Amniotic epithelial cell (primary cell): ENCODE measurements around the gene TEKT3.
A peak's percentile ranks its signal among the peaks of the same experiment; 100 is the strongest.

Experiments used
- DNase-seq: peaks from one replicate; pipeline ENCODE4 v3.0.0-alpha.2; 2010; ENCODE audit warnings: low read depth

Gene TEKT3

GRCh38 chr17:15265131-15265530 lies 76.3 kb downstream of the TEKT3 start, which contains the start of gene PMP22:
PMP22 (minus strand) TSS chr17:15265326; CDS start chr17:15260727, 4,599 bp downstream.
- DNase-seq = no peak

GRCh38 chr17:15264542-15264941 lies 76.9 kb downstream of the TEKT3 start:
- DNase-seq = no peak

- DNase-seq = no peak
Measured at GRCh38 chr17:15263680-15264079, 77.7 kb downstream of the TEKT3 start.

GRCh38 chr17:15263206-15263579 lies 78.2 kb downstream of the TEKT3 start:
- no peak for DNase-seq

- peak; percentile 62 for DNase-seq
Measured at GRCh38 chr17:15262291-15263205, 78.8 kb downstream of the TEKT3 start.

GRCh38 chr17:15261802-15262290 lies 79.6 kb downstream of the TEKT3 start:
- DNase-seq = no peak

- DNase-seq = peak; percentile 54
Measured at GRCh38 chr17:15261258-15261801, 80.1 kb downstream of the TEKT3 start.

GRCh38 chr17:15260376-15261257 lies 80.8 kb downstream of the TEKT3 start:
- DNase-seq = peak; percentile 80

GRCh38 chr17:15257796-15258512 lies 83.4 kb downstream of the TEKT3 start:
- no peak for DNase-seq

- DNase-seq = peak; percentile 61
Measured at GRCh38 chr17:15257258-15257788, 84.1 kb downstream of the TEKT3 start.

GRCh38 chr17:15256689-15257088 lies 84.7 kb downstream of the TEKT3 start:
- DNase-seq = no peak

- peak; percentile 84 for DNase-seq
Measured at GRCh38 chr17:15255713-15256454, 85.5 kb downstream of the TEKT3 start.
